Measurements from ENCODE around the gene CORIN. TPM values are rescaled to one million over a fixed set of nuclear protein-coding genes. Genes with fewer than 3 reads are reported as not detected.

The CORIN gene
- total RNA-seq, 1 donor from 2014 or later: not detected

DNA sequence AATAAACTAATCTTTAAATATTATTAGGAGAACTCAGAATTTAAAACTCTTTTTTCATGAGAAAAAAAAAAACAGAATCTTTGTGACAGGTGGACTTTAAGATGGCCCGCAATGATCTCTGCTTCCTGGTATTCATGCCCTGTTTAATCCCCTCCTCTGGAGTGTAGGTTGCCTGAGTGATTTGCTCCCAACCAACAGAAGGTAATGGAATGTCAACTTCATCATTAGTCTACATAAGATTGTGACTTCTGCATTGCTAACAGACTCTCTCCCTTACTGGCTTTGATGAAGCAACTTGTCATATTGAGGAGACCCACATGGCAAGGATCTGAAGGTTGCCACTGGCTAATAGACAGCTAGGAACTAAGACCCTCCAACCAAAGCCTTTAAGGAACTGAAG is 88.8 kb downstream of the CORIN start:
- Histone ChIP-seq H3K36me3 (ENCODE audit: control insufficient read depth, insufficient read depth, low read length) (no peaks in the 10 kb centered on the region), H3K4me3 (ENCODE audit: low read depth, low read length) (no peak overlapping the region), H3K27me3 (ENCODE audit: control insufficient read depth, insufficient read depth, low read length) (no peaks in the 10 kb centered on the region)
- TF ChIP-seq, protein P1, sequence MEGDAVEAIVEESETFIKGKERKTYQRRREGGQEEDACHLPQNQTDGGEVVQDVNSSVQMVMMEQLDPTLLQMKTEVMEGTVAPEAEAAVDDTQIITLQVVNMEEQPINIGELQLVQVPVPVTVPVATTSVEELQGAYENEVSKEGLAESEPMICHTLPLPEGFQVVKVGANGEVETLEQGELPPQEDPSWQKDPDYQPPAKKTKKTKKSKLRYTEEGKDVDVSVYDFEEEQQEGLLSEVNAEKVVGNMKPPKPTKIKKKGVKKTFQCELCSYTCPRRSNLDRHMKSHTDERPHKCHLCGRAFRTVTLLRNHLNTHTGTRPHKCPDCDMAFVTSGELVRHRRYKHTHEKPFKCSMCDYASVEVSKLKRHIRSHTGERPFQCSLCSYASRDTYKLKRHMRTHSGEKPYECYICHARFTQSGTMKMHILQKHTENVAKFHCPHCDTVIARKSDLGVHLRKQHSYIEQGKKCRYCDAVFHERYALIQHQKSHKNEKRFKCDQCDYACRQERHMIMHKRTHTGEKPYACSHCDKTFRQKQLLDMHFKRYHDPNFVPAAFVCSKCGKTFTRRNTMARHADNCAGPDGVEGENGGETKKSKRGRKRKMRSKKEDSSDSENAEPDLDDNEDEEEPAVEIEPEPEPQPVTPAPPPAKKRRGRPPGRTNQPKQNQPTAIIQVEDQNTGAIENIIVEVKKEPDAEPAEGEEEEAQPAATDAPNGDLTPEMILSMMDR (IDR thresholded peaks at IDR 0.05; ENCODE audit: insufficient read depth, low read length, poor library complexity, severe bottlenecking): no peak
- DNase-seq (ENCODE audit: low read depth): no peak

DNA sequence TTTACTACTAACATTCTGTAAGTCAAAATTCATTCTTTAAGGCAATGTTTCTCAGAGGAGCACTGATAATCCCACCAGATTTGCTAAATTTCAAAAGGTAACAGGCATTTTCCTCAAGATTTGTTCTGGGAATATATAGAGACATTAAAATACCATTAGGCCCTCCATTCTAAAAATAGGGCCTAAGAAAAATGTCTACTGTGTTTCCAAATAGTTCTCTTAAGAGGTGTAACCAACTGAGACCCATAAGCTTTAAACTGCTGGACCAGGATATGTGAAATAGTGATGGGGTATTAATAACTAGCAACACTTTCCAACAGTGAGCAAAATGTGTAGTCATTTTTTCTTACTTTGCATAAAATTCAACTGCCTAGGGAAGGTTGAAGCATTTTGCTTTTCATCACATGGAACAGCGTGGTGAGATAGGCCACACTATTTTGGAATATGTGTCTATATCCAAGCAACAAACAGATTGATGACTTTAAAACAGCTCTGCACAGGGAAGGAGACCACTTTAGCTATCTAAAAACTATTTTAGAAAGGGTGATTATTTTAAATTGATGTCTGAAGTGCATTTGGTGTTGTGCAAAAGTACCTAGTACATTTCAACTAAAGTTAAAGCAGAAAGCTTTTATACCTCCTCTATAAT is 89.9 kb downstream of the CORIN start:
- TF ChIP-seq, protein P1 (IDR thresholded peaks at IDR 0.05; ENCODE audit: insufficient read depth, low read length, poor library complexity, severe bottlenecking): no peak
- no peak for DNase-seq (ENCODE audit: low read depth)
- H3K27me3 ChIP-seq (ENCODE audit: control insufficient read depth, insufficient read depth, low read length): no peaks in the 10 kb centered on the region
- no peak overlapping the region for H3K4me3 ChIP-seq (ENCODE audit: low read depth, low read length)
- H3K36me3 ChIP-seq (ENCODE audit: control insufficient read depth, insufficient read depth, low read length): no peaks in the 10 kb centered on the region

DNA sequence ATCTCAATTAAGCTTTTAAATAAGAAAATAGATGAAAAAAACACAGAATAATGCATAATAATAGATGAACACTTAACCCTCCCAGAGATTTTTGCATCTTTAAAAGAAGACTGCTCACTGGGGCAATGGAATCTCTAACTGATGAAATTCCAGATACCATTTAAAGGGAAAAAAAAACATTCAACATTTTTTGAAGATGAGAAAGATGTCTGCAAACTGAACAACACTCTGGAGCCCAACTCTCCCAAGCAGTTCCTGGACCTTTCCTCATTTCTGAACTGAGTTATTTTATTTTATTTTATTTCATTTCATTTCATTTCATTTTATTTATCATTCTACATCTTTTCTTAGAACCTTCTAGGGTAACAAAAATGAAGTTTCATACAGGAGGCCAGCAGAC is 90.7 kb downstream of the CORIN start:
- Histone ChIP-seq H3K27me3 (ENCODE audit: control insufficient read depth, insufficient read depth, low read length) (no peaks in the 10 kb centered on the region), H3K36me3 (ENCODE audit: control insufficient read depth, insufficient read depth, low read length) (no peaks in the 10 kb centered on the region), H3K4me3 (ENCODE audit: low read depth, low read length) (no peak overlapping the region)
- TF ChIP-seq, protein P1 (IDR thresholded peaks at IDR 0.05; ENCODE audit: insufficient read depth, low read length, poor library complexity, severe bottlenecking): no peak
- no peak for DNase-seq (ENCODE audit: low read depth)

DNA sequence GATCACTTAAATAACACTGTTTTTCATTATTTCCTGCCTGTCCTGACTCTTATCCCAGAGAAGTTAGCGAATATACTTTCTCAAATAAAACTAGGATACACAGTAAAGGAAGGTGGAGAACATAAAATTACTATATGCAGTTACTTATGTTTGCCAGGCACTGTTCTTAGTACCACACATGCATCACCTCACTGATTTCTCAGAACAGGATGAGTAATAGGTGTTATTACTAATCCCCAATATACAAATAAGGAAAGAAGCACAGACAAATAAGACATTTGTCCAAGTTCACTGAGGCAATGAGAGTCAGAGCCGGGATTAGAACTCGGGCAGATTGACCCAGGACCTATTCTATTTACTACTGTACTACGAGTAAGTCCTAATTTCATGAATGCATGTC is 91.7 kb downstream of the CORIN start:
- DNase-seq (ENCODE audit: low read depth): no peak
- no peaks in the 10 kb centered on the region for H3K27me3 ChIP-seq (ENCODE audit: control insufficient read depth, insufficient read depth, low read length)
- TF ChIP-seq, protein P1 (IDR thresholded peaks at IDR 0.05; ENCODE audit: insufficient read depth, low read length, poor library complexity, severe bottlenecking): no peak
- H3K4me3 ChIP-seq (ENCODE audit: low read depth, low read length): no peak overlapping the region
- H3K36me3 ChIP-seq (ENCODE audit: control insufficient read depth, insufficient read depth, low read length): no peaks in the 10 kb centered on the region

DNA sequence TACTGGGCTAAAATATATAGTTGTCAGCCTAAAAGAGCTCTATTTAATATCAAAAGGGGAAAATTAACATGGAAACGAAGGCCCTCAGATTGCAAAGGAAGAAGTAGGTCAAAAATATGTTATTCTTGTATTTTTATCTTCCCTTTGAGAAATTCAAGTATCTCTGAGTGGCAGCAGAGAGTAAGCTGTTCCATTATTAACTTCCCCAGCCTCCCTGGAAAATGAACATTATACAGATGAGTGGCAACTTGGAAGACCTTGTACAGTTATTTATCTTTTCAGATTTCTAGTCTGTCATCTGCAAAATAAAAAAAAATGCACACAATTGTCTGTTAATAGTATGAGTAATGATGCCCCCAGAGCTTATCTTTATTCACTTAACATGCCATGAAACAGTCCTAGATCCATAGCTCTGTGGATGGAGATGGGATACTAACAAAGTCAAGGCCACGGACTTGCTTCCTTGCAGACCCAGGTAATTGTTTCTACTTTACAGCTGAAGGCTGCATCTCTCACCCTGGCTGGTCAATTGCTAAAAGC is 93.0 kb downstream of the CORIN start:
- Histone ChIP-seq H3K27me3 (ENCODE audit: control insufficient read depth, insufficient read depth, low read length) (no peaks in the 10 kb centered on the region), H3K36me3 (ENCODE audit: control insufficient read depth, insufficient read depth, low read length) (no peaks in the 10 kb centered on the region), H3K4me3 (ENCODE audit: low read depth, low read length) (no peak overlapping the region)
- TF ChIP-seq, protein P1 (IDR thresholded peaks at IDR 0.05; ENCODE audit: insufficient read depth, low read length, poor library complexity, severe bottlenecking): no peak
- DNase-seq (ENCODE audit: low read depth): no peak

DNA sequence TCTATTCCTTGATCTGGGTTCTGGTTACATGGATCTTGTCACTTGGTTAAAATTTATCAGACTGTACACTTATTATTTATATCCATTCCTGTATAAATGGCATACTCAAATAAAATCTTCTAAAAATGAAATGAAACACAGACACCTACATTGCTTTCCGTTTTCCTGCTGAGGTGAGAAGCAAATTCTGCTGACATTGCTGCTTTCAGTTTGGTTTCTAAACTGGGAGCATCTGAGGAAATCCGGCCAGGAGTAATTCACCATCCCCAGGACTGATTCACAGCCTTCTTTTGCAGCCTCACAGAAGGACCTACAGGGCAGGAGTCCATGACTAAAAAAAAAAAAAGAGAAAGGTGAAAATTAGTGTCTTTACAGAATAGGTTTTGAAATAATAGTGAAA is 93.6 kb downstream of the CORIN start:
- H3K36me3 ChIP-seq (ENCODE audit: control insufficient read depth, insufficient read depth, low read length): no peaks in the 10 kb centered on the region
- DNase-seq (ENCODE audit: low read depth): no peak
- TF ChIP-seq, protein P1 (IDR thresholded peaks at IDR 0.05; ENCODE audit: insufficient read depth, low read length, poor library complexity, severe bottlenecking): no peak
- H3K27me3 ChIP-seq (ENCODE audit: control insufficient read depth, insufficient read depth, low read length): no peaks in the 10 kb centered on the region
- H3K4me3 ChIP-seq (ENCODE audit: low read depth, low read length): no peak overlapping the region
